Osteoblast (primary cell): ENCODE data around the gene NUP62. TPM values are rescaled to one million over a fixed set of nuclear protein-coding genes. Genes with fewer than 3 reads are reported as not detected.

Experiments
- DNase-seq: peaks from one replicate; pipeline ENCODE4 v3.0.0; 2011; ENCODE audit warnings: low spot score, mixed read lengths; ENCODE audit not compliant: insufficient read length; ENCODE audit errors: missing footprints
- H2AFZ ChIP-seq: 2 replicates; pipeline ENCODE4 v1.6.0; 2011; ENCODE audit warnings: mild to moderate bottlenecking, low read length
- H3K27ac ChIP-seq: 2 replicates; pipeline ENCODE4 v1.5.1; 2011; ENCODE audit warnings: mild to moderate bottlenecking, low read depth, low read length, moderate library complexity
- H3K27me3 ChIP-seq: 2 replicates; pipeline ENCODE4 v1.6.0; 2012; ENCODE audit warnings: mild to moderate bottlenecking, control low read depth, inconsistent platforms, low read length, moderate library complexity; ENCODE audit not compliant: insufficient read depth
- H3K36me3 ChIP-seq: 2 replicates; pipeline ENCODE4 v1.5.1; 2011; ENCODE audit warnings: mild to moderate bottlenecking, low read length, control low read depth, moderate library complexity; ENCODE audit not compliant: insufficient read depth
- H3K4me1 ChIP-seq: 2 replicates; pipeline ENCODE4 v1.5.1; 2011; ENCODE audit warnings: mild to moderate bottlenecking, low read length, control low read depth, moderate library complexity; ENCODE audit not compliant: insufficient read depth
- H3K4me2 ChIP-seq: 2 replicates; pipeline ENCODE4 v1.6.0; 2011; ENCODE audit warnings: mild to moderate bottlenecking, low read length; ENCODE audit not compliant: insufficient read depth
- H3K4me3 ChIP-seq: fragments of 200-600 bp; sonication (generic); 3 replicates; pipeline ENCODE4 v1.5.1; 2012; ENCODE audit warnings: mild to moderate bottlenecking, low read length, inconsistent platforms; ENCODE audit not compliant: insufficient read depth
- H3K79me2 ChIP-seq: 2 replicates; pipeline ENCODE4 v1.6.0; 2012; ENCODE audit warnings: mild to moderate bottlenecking, low read length, control low read depth, inconsistent platforms; ENCODE audit not compliant: insufficient read depth
- H3K9me3 ChIP-seq: 2 replicates; pipeline ENCODE4 v1.5.1; 2011; ENCODE audit warnings: low read depth, low read length, control low read depth
- H4K20me1 ChIP-seq: 2 replicates; pipeline ENCODE4 v1.6.0; 2012; ENCODE audit warnings: mild to moderate bottlenecking, low read length, control low read depth; ENCODE audit not compliant: insufficient read depth
- total RNA-seq: library from RNA; depleted of rRNA; stranded (reverse); fragments of >200 nt; gene quantifications from 2 replicates; pipeline ENCODE4 v1.2.3, GENCODE V29; 2012
- TF ChIP-seq, protein P1 (sequence below): IDR thresholded peaks from 2 replicates; pipeline ENCODE4 v1.5.1; 2011; ENCODE audit warnings: mild to moderate bottlenecking, low read depth, low read length, moderate library complexity; ENCODE audit errors: extremely low read depth

The NUP62 gene, protein sequence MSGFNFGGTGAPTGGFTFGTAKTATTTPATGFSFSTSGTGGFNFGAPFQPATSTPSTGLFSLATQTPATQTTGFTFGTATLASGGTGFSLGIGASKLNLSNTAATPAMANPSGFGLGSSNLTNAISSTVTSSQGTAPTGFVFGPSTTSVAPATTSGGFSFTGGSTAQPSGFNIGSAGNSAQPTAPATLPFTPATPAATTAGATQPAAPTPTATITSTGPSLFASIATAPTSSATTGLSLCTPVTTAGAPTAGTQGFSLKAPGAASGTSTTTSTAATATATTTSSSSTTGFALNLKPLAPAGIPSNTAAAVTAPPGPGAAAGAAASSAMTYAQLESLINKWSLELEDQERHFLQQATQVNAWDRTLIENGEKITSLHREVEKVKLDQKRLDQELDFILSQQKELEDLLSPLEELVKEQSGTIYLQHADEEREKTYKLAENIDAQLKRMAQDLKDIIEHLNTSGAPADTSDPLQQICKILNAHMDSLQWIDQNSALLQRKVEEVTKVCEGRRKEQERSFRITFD
- total RNA-seq = 21.2 and 22.8 TPM in 2 replicates

DNA sequence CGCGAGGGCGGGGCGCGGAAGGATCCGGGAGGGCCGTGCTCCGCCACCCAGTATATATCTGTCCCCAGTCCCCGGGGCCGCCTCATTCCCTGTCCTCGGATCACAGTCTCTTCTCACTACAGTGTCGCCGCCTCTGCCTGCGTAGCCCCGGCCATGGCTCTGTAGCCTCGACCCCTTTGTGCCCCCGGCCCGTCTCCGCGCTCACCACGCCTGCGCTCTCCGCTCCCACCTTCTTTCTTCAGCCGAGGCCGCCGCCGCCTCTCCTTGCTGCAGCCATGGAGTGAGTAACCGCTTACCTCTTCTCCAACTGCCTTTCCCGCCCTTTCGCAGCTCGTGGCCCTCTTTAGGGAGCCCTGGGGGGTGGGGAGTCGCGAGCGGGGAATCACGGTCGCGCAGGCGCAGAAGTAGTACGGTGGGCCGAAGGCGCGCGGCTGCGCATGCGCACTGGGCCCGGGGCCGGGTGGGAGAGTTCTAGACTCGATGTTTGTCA lies at the start of gene NUP62, which contains the start of gene ATF5:
TSS of gene NUP62 (minus strand) at position 384 of the 490 bp plus-strand sequence. CDS start 19,697 bp downstream, outside the sequence.
TSS of gene ATF5 (plus strand) at position 85 of the 490 bp plus-strand sequence. CDS start 1,646 bp downstream, outside the sequence.
- Histone ChIP-seq H3K36me3 (peaks cover 19% of the 10 kb centered on the region), H3K4me3 (peak within 1 kb of the TSS; percentile 91), H3K4me2 (peak within 1 kb of the TSS; percentile 83), H3K79me2 (peaks cover 48% of the 10 kb centered on the region), H3K27me3 (no peaks in the 10 kb centered on the region), H3K4me1 (peaks cover 3% of the 10 kb centered on the region), H3K27ac (peak within 1 kb of the TSS; percentile 90), H4K20me1 (peaks cover 18% of the 10 kb centered on the region), H3K9me3 (no peaks in the 10 kb centered on the region), H2AFZ (peak within 1 kb of the TSS; percentile 99)
- TF ChIP-seq, protein P1, sequence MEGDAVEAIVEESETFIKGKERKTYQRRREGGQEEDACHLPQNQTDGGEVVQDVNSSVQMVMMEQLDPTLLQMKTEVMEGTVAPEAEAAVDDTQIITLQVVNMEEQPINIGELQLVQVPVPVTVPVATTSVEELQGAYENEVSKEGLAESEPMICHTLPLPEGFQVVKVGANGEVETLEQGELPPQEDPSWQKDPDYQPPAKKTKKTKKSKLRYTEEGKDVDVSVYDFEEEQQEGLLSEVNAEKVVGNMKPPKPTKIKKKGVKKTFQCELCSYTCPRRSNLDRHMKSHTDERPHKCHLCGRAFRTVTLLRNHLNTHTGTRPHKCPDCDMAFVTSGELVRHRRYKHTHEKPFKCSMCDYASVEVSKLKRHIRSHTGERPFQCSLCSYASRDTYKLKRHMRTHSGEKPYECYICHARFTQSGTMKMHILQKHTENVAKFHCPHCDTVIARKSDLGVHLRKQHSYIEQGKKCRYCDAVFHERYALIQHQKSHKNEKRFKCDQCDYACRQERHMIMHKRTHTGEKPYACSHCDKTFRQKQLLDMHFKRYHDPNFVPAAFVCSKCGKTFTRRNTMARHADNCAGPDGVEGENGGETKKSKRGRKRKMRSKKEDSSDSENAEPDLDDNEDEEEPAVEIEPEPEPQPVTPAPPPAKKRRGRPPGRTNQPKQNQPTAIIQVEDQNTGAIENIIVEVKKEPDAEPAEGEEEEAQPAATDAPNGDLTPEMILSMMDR = no peak
- DNase-seq = peak; percentile 100

DNA sequence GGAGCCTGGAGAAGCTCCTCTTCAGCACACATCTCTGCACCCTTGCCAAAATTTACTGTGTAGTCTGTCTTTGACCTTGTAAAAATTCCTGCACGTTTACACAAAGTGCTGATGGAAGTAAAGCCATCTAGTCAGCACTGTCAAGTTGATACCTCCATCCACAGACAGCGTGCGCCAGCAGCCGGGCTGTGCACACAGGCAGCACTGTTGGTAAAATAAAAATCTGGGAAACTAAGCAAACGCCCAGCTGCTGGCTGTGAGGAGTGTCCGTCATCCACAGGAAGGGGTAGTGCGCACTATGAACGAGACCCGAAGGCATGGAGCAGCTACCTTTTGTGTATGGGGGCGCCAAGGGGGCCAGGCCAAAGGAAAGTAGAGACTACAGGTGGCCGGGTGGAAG lies 49.0 kb upstream of the NUP62 start:
- Histone ChIP-seq H3K4me3 (no peak overlapping the region), H3K36me3 (no peaks in the 10 kb centered on the region), H3K9me3 (no peaks in the 10 kb centered on the region), H2AFZ (no peak overlapping the region), H3K27ac (no peak overlapping the region), H4K20me1 (peaks cover 16% of the 10 kb centered on the region), H3K79me2 (no peaks in the 10 kb centered on the region), H3K4me2 (no peak overlapping the region), H3K27me3 (no peaks in the 10 kb centered on the region), H3K4me1 (no peaks in the 10 kb centered on the region)
- no peak for DNase-seq
- TF ChIP-seq, protein P1 = no peak

DNA sequence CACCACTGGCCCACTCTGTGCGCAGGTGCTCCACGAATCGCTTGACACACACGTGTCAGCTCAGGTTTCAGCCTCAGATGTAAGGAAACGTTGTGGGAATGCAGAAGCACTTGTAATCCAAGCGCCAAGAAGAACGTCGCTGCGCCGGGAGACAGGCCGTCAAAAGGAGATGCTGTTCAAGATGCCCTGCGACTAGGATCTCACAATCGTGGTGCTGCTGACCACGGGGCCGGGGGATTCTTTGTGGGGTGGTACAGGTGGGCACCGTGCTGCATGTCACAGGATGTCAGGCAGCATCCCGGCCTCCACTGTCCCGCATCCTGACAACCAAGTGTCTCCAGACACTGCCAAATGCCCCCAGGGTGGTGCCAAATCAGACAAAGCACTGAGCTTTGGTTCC lies 48.6 kb upstream of the NUP62 start:
- H3K79me2 ChIP-seq = no peaks in the 10 kb centered on the region
- no peak overlapping the region for H3K4me2 ChIP-seq
- no peak overlapping the region for H3K27ac ChIP-seq
- no peak overlapping the region for H2AFZ ChIP-seq
- DNase-seq = no peak
- H3K4me1 ChIP-seq = no peaks in the 10 kb centered on the region
- TF ChIP-seq, protein P1 = no peak
- H3K4me3 ChIP-seq = no peak overlapping the region
- no peaks in the 10 kb centered on the region for H3K36me3 ChIP-seq
- no peaks in the 10 kb centered on the region for H3K9me3 ChIP-seq
- peaks cover 13% of the 10 kb centered on the region for H4K20me1 ChIP-seq
- H3K27me3 ChIP-seq = peaks cover 4% of the 10 kb centered on the region

DNA sequence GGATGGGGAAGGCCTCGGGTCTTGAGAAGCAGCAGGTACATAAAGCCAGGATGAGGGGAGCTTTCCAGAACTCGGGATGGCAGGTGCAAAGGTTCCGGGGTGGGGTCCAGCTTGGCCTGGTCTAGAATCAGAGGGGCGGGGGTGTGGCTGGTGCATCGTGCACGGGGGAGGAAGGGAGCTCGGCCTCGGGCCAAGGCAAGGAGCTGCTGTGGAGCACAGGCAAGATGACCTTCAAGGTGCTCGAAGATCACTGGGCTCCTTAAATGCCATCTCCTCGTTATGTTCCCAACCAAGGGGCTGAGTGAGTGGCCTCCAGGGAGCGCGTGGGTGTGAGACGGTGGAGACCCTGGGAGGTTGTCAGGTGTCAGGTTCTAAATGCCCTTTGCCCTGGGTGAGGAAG lies 47.8 kb upstream of the NUP62 start:
- Histone ChIP-seq H3K79me2 (no peaks in the 10 kb centered on the region), H2AFZ (no peak overlapping the region), H3K9me3 (no peaks in the 10 kb centered on the region), H3K4me1 (no peaks in the 10 kb centered on the region), H3K4me3 (no peak overlapping the region), H3K4me2 (no peak overlapping the region), H3K27me3 (peaks cover 8% of the 10 kb centered on the region), H3K36me3 (no peaks in the 10 kb centered on the region), H3K27ac (no peak overlapping the region), H4K20me1 (peaks cover 11% of the 10 kb centered on the region)
- TF ChIP-seq, protein P1 = no peak
- no peak for DNase-seq
